OCI-LY7 (cell line): Measurements from ENCODE around the gene POU2AF3. TPM values are rescaled to one million over a fixed set of nuclear protein-coding genes. Genes with fewer than 3 reads are reported as not detected.

Experiments used
- BruUV-seq: library from RNA; stranded (reverse); fragments of 400-500 nt; replicated peaks from 2 replicates; lab custom pipeline; 2021; lab: Mats Ljungman, UMichigan
- CTCF ChIA-PET: fragments of 300-600 bp; sonication (Branson Sonifier 250); formaldehyde crosslinking; loops from one replicate; lab custom pipeline; 2022; ENCODE audit warnings: antibody characterized with exemption; ENCODE audit not compliant: unreplicated experiment; lab: Charles Lee
- POLR2A ChIA-PET: fragments of 300-600 bp; sonication (Branson Sonifier 250); formaldehyde crosslinking; loops from one replicate; lab custom pipeline; 2022; ENCODE audit warnings: antibody characterized with exemption; lab: Charles Lee
- DNase-seq: peaks from one replicate; pipeline ENCODE4 v3.0.0-alpha.2; 2015; ENCODE audit warnings: low spot score
- H2AFZ ChIP-seq: fragments of 200-600 bp; sonication (generic), shearing (Covaris generic); 2 replicates; pipeline ENCODE4 v1.6.1; 2014; ENCODE audit warnings: mild to moderate bottlenecking, antibody characterized with exemption, low read length, moderate library complexity
- H3K27ac ChIP-seq: fragments of 200-600 bp; sonication (generic); 2 replicates; pipeline ENCODE4 v1.5.1; 2014; ENCODE audit warnings: mixed run types, low read depth, mild to moderate bottlenecking, moderate library complexity, low read length, inconsistent platforms; ENCODE audit not compliant: poor library complexity, severe bottlenecking
- H3K36me3 ChIP-seq: fragments of 200-600 bp; sonication (generic); 2 replicates; pipeline ENCODE4 v1.6.1; 2014; ENCODE audit warnings: mild to moderate bottlenecking, antibody characterized with exemption, low read length, moderate library complexity, mixed read lengths; ENCODE audit not compliant: insufficient read depth
- H3K4me1 ChIP-seq: fragments of 200-600 bp; sonication (generic); 2 replicates; pipeline ENCODE4 v1.5.1; 2014; ENCODE audit warnings: mild to moderate bottlenecking, low read length; ENCODE audit not compliant: insufficient read depth, poor library complexity, severe bottlenecking
- H3K4me2 ChIP-seq: fragments of 200-600 bp; sonication (generic); 2 replicates; pipeline ENCODE4 v1.6.1; 2014; ENCODE audit warnings: mild to moderate bottlenecking, low read length
- H3K4me3 ChIP-seq: fragments of 200-600 bp; sonication (generic); 2 replicates; pipeline ENCODE4 v1.5.1; 2014; ENCODE audit warnings: mild to moderate bottlenecking, low read depth, low read length; ENCODE audit not compliant: poor library complexity, severe bottlenecking
- H3K79me2 ChIP-seq: fragments of 200-600 bp; sonication (generic); 2 replicates; pipeline ENCODE4 v1.6.1; 2016; ENCODE audit warnings: low read depth, mild to moderate bottlenecking, low read length, moderate library complexity, mixed read lengths; ENCODE audit not compliant: insufficient read depth
- H3K9me2 ChIP-seq: fragments of 200-600 bp; sonication (generic); 2 replicates; pipeline ENCODE4 v1.6.1; 2016; ENCODE audit warnings: mild to moderate bottlenecking, low read length, mixed read lengths; ENCODE audit not compliant: insufficient read depth
- H3K9me3 ChIP-seq: fragments of 200-600 bp; sonication (generic); 2 replicates; pipeline ENCODE4 v1.6.1; 2014; ENCODE audit warnings: mild to moderate bottlenecking, mixed run types, low read length, mixed read lengths
- H4K20me1 ChIP-seq: fragments of 200-600 bp; sonication (generic); 2 replicates; pipeline ENCODE4 v1.6.1; 2014; ENCODE audit warnings: mild to moderate bottlenecking, antibody characterized with exemption, low read length, moderate library complexity, mixed read lengths; ENCODE audit not compliant: insufficient read depth
- CTCF ChIP-seq: fragments of 200-600 bp; sonication (generic); conservative IDR thresholded peaks from 2 replicates; pipeline ENCODE4 v1.5.1; 2014; ENCODE audit warnings: mild to moderate bottlenecking, antibody characterized with exemption, low read length, moderate library complexity, mixed read lengths
- EZH2phosphoT487 ChIP-seq: fragments of 200-600 bp; sonication (generic); IDR thresholded peaks from 2 replicates; pipeline ENCODE4 v1.6.1; 2018; ENCODE audit warnings: low read depth, borderline replicate concordance, mild to moderate bottlenecking, mixed run types, antibody characterized with exemption, low read length, moderate library complexity, mixed read lengths
- intact Hi-C: fragments of 100-400 bp; cut with micrococcal nuclease; formaldehyde crosslinking; loops from one replicate; pipeline ENCODE4 v1.10.0; 2022; ENCODE audit not compliant: unreplicated experiment
- total RNA-seq, 2 experiments: library from RNA; depleted of rRNA in 1 of 2; stranded (reverse); fragments of >200 nt in 1 of 2; shearing (Covaris generic) in 1 of 2; gene quantifications; 2 replicates each; pipeline ENCODE4 v1.2.3, GENCODE V29; 2014 to 2022

The POU2AF3 gene
- total RNA-seq, 2 experiments from 2014 or later, result not detected

- BruUV-seq, result no TSS peak
These were observed 8.0 kb downstream of the POU2AF3 start for GRCh38 chr11:111306321-111306720.

DNA sequence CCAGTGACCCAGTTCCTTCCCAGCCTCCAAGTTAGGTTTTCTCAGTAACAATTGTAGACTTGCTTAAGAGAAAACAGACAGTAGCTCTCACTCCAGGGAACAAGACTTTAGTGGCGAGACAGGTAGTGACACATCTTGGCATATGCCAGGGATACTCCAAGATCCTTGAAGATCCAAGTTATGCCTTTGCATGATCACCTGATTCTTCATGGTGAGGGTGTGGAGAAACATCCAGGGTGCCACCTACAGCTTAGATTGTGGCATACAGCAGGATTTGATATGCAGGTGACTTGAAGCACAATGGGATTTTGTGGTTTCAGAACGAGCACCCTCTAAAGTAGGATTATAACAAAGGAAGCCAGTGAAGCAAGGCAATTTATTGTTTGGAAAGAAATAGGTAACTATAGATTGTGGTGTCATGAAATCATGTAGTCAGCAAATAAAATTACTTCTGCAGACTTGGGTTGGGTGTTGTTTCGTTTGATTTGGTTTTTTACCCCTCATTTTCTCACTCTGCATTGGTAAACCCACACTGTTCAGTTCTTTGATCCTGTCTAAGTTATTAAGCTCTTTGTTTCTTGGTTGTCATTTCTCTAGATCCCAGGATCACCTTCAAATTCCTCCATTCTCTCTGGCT is 9.2 kb downstream of the POU2AF3 start:
- H2AFZ ChIP-seq, result no peak overlapping the region
- ChIA-PET CTCF (no interaction called here), POLR2A (no interaction called here)
- H3K4me1 ChIP-seq, result peaks cover 10% of the 10 kb centered on the region
- H3K9me2 ChIP-seq, result no peaks in the 10 kb centered on the region
- no peaks in the 10 kb centered on the region for H3K9me3 ChIP-seq
- intact Hi-C loops, result no loop called here
- H4K20me1 ChIP-seq, result no peaks in the 10 kb centered on the region
- H3K36me3 ChIP-seq, result no peaks in the 10 kb centered on the region
- no peak overlapping the region for H3K27ac ChIP-seq
- TF ChIP-seq EZH2phosphoT487, result no peak
- TF ChIP-seq CTCF, result peak; percentile 46
- no peak overlapping the region for H3K4me2 ChIP-seq
- H3K4me3 ChIP-seq, result no peak overlapping the region
- no TSS peak for BruUV-seq
- H3K79me2 ChIP-seq, result no peaks in the 10 kb centered on the region
- no peak for DNase-seq

More at GRCh38 chr11:111306321-111306720, 8.0 kb downstream of the POU2AF3 start:
- H4K20me1 ChIP-seq, result no peaks in the 10 kb centered on the region
- H3K36me3 ChIP-seq, result no peaks in the 10 kb centered on the region
- intact Hi-C loops, result no loop called here
- H3K9me3 ChIP-seq, result no peaks in the 10 kb centered on the region
- DNase-seq, result no peak
- peaks cover 17% of the 10 kb centered on the region for H3K4me1 ChIP-seq
- no peaks in the 10 kb centered on the region for H3K9me2 ChIP-seq
- no peak overlapping the region for H3K4me2 ChIP-seq
- H3K79me2 ChIP-seq, result no peaks in the 10 kb centered on the region
- H3K4me3 ChIP-seq, result no peak overlapping the region
- no peak for TF ChIP-seq CTCF
- TF ChIP-seq EZH2phosphoT487, result no peak
- H3K27ac ChIP-seq, result no peak overlapping the region
- H2AFZ ChIP-seq, result no peak overlapping the region
- ChIA-PET POLR2A (no interaction called here), CTCF (no interaction called here)

GRCh38 chr11:111308140-111308539 is 9.8 kb downstream of the POU2AF3 start:
- DNase-seq, result no peak
- no TSS peak for BruUV-seq
- POLR2A ChIA-PET, result no interaction called here
- Histone ChIP-seq H3K9me2 (no peaks in the 10 kb centered on the region), H2AFZ (no peak overlapping the region), H3K79me2 (no peaks in the 10 kb centered on the region), H3K9me3 (no peaks in the 10 kb centered on the region), H3K4me1 (peaks cover 9% of the 10 kb centered on the region), H3K4me2 (no peak overlapping the region), H3K27ac (no peak overlapping the region), H3K36me3 (no peaks in the 10 kb centered on the region), H4K20me1 (no peaks in the 10 kb centered on the region), H3K4me3 (no peak overlapping the region)
- intact Hi-C loops, result no loop called here
- CTCF ChIA-PET, result no interaction called here
- TF ChIP-seq EZH2phosphoT487, result no peak
- TF ChIP-seq CTCF, result no peak
